ENCODE results near the gene SEMA6B.
"Not testable (repeated sequence)": the region's sequence is repeated elsewhere in the genome, so short reads cannot be mapped to it uniquely, and the experiment has no call there.

Gene SEMA6B

GRCh38 chr19:4542896-4543841 lies 16.3 kb downstream of the SEMA6B start:
- DNase-seq: no peak

GRCh38 chr19:4541806-4542145 lies 17.7 kb downstream of the SEMA6B start:
- DNase-seq: not testable (repeated sequence)

GRCh38 chr19:4541114-4541805 lies 18.2 kb downstream of the SEMA6B start:
- DNase-seq: no peak

GRCh38 chr19:4539693-4540581 lies 19.5 kb downstream of the SEMA6B start, which contains the start of gene LRG1:
Gene LRG1 (minus strand): TSS chr19:4540036. CDS start chr19:4540013, 23 bp downstream.
- no peak for DNase-seq

- DNase-seq: no peak
Measured at GRCh38 chr19:4539169-4539692, 20.3 kb downstream of the SEMA6B start.

GRCh38 chr19:4538601-4538954 lies 20.9 kb downstream of the SEMA6B start:
- DNase-seq: peak; percentile 66

- no peak for DNase-seq
Measured at GRCh38 chr19:4537953-4538600, 21.4 kb downstream of the SEMA6B start.

GRCh38 chr19:4536798-4537197 lies 22.7 kb downstream of the SEMA6B start:
- DNase-seq: peak; percentile 47

- DNase-seq: peak; percentile 86
Measured at GRCh38 chr19:4534836-4535658, 24.4 kb downstream of the SEMA6B start, which contains the start of gene PLIN5. Gene PLIN5 (minus strand): TSS chr19:4535224. CDS start chr19:4534074, 1,150 bp downstream.

- DNase-seq: no peak
Measured at GRCh38 chr19:4533835-4534424, 25.6 kb downstream of the SEMA6B start.

- no peak for DNase-seq
Measured at GRCh38 chr19:4533334-4533733, 26.1 kb downstream of the SEMA6B start.

GRCh38 chr19:4531562-4532165 lies 27.8 kb downstream of the SEMA6B start:
- DNase-seq: no peak

- no peak for DNase-seq
Measured at GRCh38 chr19:4529924-4530522, 29.5 kb downstream of the SEMA6B start.

- DNase-seq: no peak
Measured at GRCh38 chr19:4528843-4529242, 30.6 kb downstream of the SEMA6B start.

- not testable (repeated sequence) for DNase-seq
Measured at GRCh38 chr19:4527377-4527776, 32.1 kb downstream of the SEMA6B start.

- no peak for DNase-seq
Measured at GRCh38 chr19:4525563-4526002, 33.9 kb downstream of the SEMA6B start.

- DNase-seq: peak; percentile 48
Measured at GRCh38 chr19:4524808-4525562, 34.5 kb downstream of the SEMA6B start.

- no peak for DNase-seq
Measured at GRCh38 chr19:4523306-4524110, 36.0 kb downstream of the SEMA6B start.
